NT2/D1 (cell line): ENCODE data around the gene RUNX1.

Experiments used
- YY1 ChIP-seq: IDR thresholded peaks from 2 replicates; pipeline ENCODE4 v1.6.1; 2011; ENCODE audit not compliant: insufficient read length, insufficient read depth
- ZNF274 ChIP-seq: IDR thresholded peaks from 2 replicates; pipeline ENCODE4 v1.6.1; 2011; ENCODE audit warnings: mild to moderate bottlenecking, low read depth, low read length

- TF ChIP-seq YY1 (no peak), ZNF274 (no peak)
These were observed 129.7 kb downstream of the RUNX1 start for GRCh38 chr21:34919406-34919805.
